B cell (primary cell): Measurements from ENCODE around the gene EXOC3L1. TPM values are rescaled to one million over a fixed set of nuclear protein-coding genes. Genes with fewer than 3 reads are reported as not detected.

Source experiments
- ATAC-seq: fragments of 200-7000 bp; cut with Tn5 transposase; one replicate; pipeline ENCODE4 v1.10.0; 2021; ENCODE audit warnings: low read depth, mild to moderate bottlenecking, moderate number of reproducible peaks, moderate library complexity
- CTCF ChIA-PET: fragments of 350-600 bp; sonication (Branson Sonifier 250); formaldehyde crosslinking; loops from one replicate; lab custom pipeline; 2021; ENCODE audit warnings: antibody characterized with exemption, inconsistent platforms; lab: Charles Lee
- POLR2A ChIA-PET: fragments of 350-600 bp; sonication (Branson Sonifier 250); formaldehyde crosslinking; loops from one replicate; lab custom pipeline; 2021; ENCODE audit warnings: antibody characterized with exemption; lab: Charles Lee
- DNase-seq: peaks from one replicate; pipeline ENCODE4 v3.0.0; 2013
- H2AFZ ChIP-seq: 2 replicates; pipeline ENCODE4 v1.6.1; 2012; ENCODE audit warnings: mild to moderate bottlenecking, low read depth, low read length; ENCODE audit not compliant: insufficient read depth, poor library complexity, severe bottlenecking
- H3K27ac ChIP-seq, 2 donors: 1 replicate in 1 of 2; 2 replicates in 1 of 2; pipeline ENCODE4 v1.5.1; 2012 to 2013; ENCODE audit warnings: low read length in 2 of 2, mild to moderate bottlenecking in 2 of 2, moderate library complexity in 1 of 2
- H3K27me3 ChIP-seq, 4 experiments: fragments of 200-600 bp in 1 of 4; sonication (generic) in 1 of 4; replicated peaks in 1 of 4; 1 replicate in 2 of 4; 2 replicates in 2 of 4; pipeline versions ENCODE4 v1.6.1 to v1.7.0; 2013 to 2016; ENCODE audit warnings: low read length in 3 of 4, mild to moderate bottlenecking in 2 of 4, mixed read lengths in 1 of 4, moderate library complexity in 1 of 4; ENCODE audit not compliant: insufficient read depth in 4 of 4, control insufficient read depth in 3 of 4; ENCODE audit errors: control extremely low read depth in 1 of 4
- H3K36me3 ChIP-seq, 2 experiments: replicated peaks in 1 of 2; 1 replicate in 1 of 2; 2 replicates in 1 of 2; pipeline versions ENCODE4 v1.6.1 to v1.7.1; 2013; ENCODE audit warnings: low read length in 1 of 2; ENCODE audit not compliant: insufficient read depth in 2 of 2, control insufficient read depth in 1 of 2; ENCODE audit errors: control extremely low read depth in 1 of 2, extremely low read depth in 1 of 2
- H3K4me1 ChIP-seq, 2 donors: fragments of 200-600 bp in 1 of 2; sonication (generic) in 1 of 2; 1 replicate in 1 of 2; 2 replicates in 1 of 2; pipeline versions ENCODE4 v1.5.1 to v1.6.1; 2013 to 2017; ENCODE audit warnings: low read length in 2 of 2; ENCODE audit not compliant: control insufficient read depth in 2 of 2, insufficient read depth in 2 of 2
- H3K4me2 ChIP-seq: replicated peaks from 2 replicates; pipeline ENCODE3; 2012; ENCODE audit warnings: mild to moderate bottlenecking, low read depth, low read length; ENCODE audit not compliant: poor library complexity, severe bottlenecking
- H3K4me3 ChIP-seq, 5 experiments: fragments of 200-600 bp in 1 of 5; sonication (generic) in 1 of 5; 1 replicate in 3 of 5; 2 replicates in 2 of 5; pipeline versions ENCODE4 v1.5.1 to v1.7.0; 2011 to 2016; ENCODE audit warnings: low read length in 4 of 5, mild to moderate bottlenecking in 4 of 5, low read depth in 2 of 5, control low read depth in 1 of 5, moderate library complexity in 1 of 5; ENCODE audit not compliant: insufficient read depth in 1 of 5; ENCODE audit errors: control extremely low read depth in 1 of 5, extremely low read depth in 1 of 5
- H3K79me2 ChIP-seq: fragments of 200-600 bp; sonication (generic); one replicate; pipeline ENCODE4 v1.6.0; 2016; ENCODE audit warnings: low read length; ENCODE audit not compliant: control insufficient read depth, insufficient read depth
- H3K9ac ChIP-seq: fragments of 200-600 bp; sonication (generic); 2 replicates; pipeline ENCODE4 v1.6.1; 2017; ENCODE audit warnings: mild to moderate bottlenecking, low read length, moderate library complexity
- H3K9me3 ChIP-seq, 3 donors: one replicate each; pipeline versions ENCODE4 v1.6.1 to v1.7.1; 2013; ENCODE audit warnings: low read length in 2 of 3; ENCODE audit not compliant: control insufficient read depth in 2 of 3, insufficient read depth in 1 of 3; ENCODE audit errors: control extremely low read depth in 1 of 3
- H4K20me1 ChIP-seq: 2 replicates; pipeline ENCODE4 v1.6.0; 2012; ENCODE audit warnings: mild to moderate bottlenecking, low read length; ENCODE audit not compliant: insufficient read depth, control insufficient read depth, poor library complexity, severe bottlenecking
- H3K27ac Mint-ChIP-seq: one replicate; pipeline ENCODE4 v1.8.0; 2021; ENCODE audit warnings: mixed read lengths
- H3K27me3 Mint-ChIP-seq: one replicate; pipeline ENCODE4 v1.8.0; 2021; ENCODE audit warnings: mixed read lengths
- H3K4me1 Mint-ChIP-seq: one replicate; pipeline ENCODE4 v1.8.0; 2021; ENCODE audit warnings: mixed read lengths
- H3K4me3 Mint-ChIP-seq: one replicate; pipeline ENCODE4 v1.8.0; 2021; ENCODE audit warnings: mixed read lengths
- H3K9me3 Mint-ChIP-seq: one replicate; pipeline ENCODE4 v1.8.0; 2022; ENCODE audit warnings: mixed read lengths; ENCODE audit not compliant: insufficient read depth
- CTCF ChIP-seq: fragments of 200-600 bp; IDR thresholded peaks from one replicate; pipeline ENCODE4 v1.8.0; 2022; ENCODE audit warnings: antibody characterized with exemption, mild to moderate bottlenecking
- EZH2 ChIP-seq: IDR thresholded peaks from 2 replicates; pipeline ENCODE4 v1.6.1; 2012; ENCODE audit warnings: borderline replicate concordance, low read depth, mild to moderate bottlenecking, moderate library complexity, low read length; ENCODE audit not compliant: insufficient read depth, poor library complexity, severe bottlenecking
- WGBS: methylation state at CpG from one replicate; pipeline ENCODE4 v1.1.5; 2013; ENCODE audit warnings: missing lambda C conversion rate; ENCODE audit not compliant: insufficient coverage; 5-methylcytosine and 5-hydroxymethylcytosine counted together
- intact Hi-C: fragments of 100-400 bp; cut with micrococcal nuclease; formaldehyde crosslinking; loops from one replicate; pipeline ENCODE4 v1.10.0; 2022
- polyA plus RNA-seq: library from polyadenylated mRNA; depleted of rRNA; stranded (reverse); fragments of >200 nt; gene quantifications from 2 replicates; pipeline ENCODE4 v1.2.3, GENCODE V29; 2012
- total RNA-seq, 2 donors: library from RNA; stranded (reverse); fragments of 120-200 nt in 1 of 2; gene quantifications; 1 replicate in 1 of 2; 2 replicates in 1 of 2; pipeline versions ENCODE4 v1.2.3 to v1.2.4, GENCODE V29; 2013 to 2022

The EXOC3L1 gene
- total and polyA plus RNA-seq, 2 donors (not counting 1 experiment from before 2014, with no cell fraction given) = not detected

GRCh38 chr16:67181346-67181745, 8.6 kb downstream of the EXOC3L1 start:
- 92% methylated on average over 2 of the region's 2 CpGs for WGBS
- ChIA-PET CTCF (interaction anchor here (0.5 to 2.9 kb wide), 3 partner anchors 12 to 158 kb away, joined by 3 to 11 read pairs (median 5); partner anchors contain the start of genes FBXL8, NOL3 and TRADD), POLR2A (interaction anchor here (0.5 to 0.7 kb wide), 3 partner anchors 10 to 618 kb away, joined by 7 to 11 read pairs (median 7); no protein-coding TSS in a partner anchor)
- Mint-ChIP-seq H3K27me3 (peaks cover 22% of the 10 kb centered on the region), H3K4me1 (peaks cover 22% of the 10 kb centered on the region), H3K9me3 (no peaks in the 10 kb centered on the region), H3K4me3 (no peak overlapping the region), H3K27ac (no peak overlapping the region)
- no peak for DNase-seq
- H3K4me3 ChIP-seq = no peak overlapping the region
- H3K9ac ChIP-seq = no peak overlapping the region
- H3K4me2 ChIP-seq = no peak overlapping the region
- H4K20me1 ChIP-seq = peaks cover 4% of the 10 kb centered on the region
- peaks cover 0 to 40% (median 13%) of the 10 kb centered on the region in 4 experiments for H3K27me3 ChIP-seq
- no peak overlapping the region for H3K27ac ChIP-seq
- no peak for ATAC-seq
- no peak overlapping the region for H2AFZ ChIP-seq
- intact Hi-C loops = no loop called here
- H3K4me1 ChIP-seq = peaks cover 31 to 32% of the 10 kb centered on the region in 2 donors
- TF ChIP-seq CTCF = no peak
- TF ChIP-seq EZH2 = no peak
- H3K9me3 ChIP-seq = peaks cover 0 to 3% (median 0%) of the 10 kb centered on the region in 3 donors
- no peaks in the 10 kb centered on the region for H3K79me2 ChIP-seq
- no peaks in the 10 kb centered on the region for H3K36me3 ChIP-seq

GRCh38 chr16:67180166-67180565, 9.8 kb downstream of the EXOC3L1 start:
- peaks cover 25% of the 10 kb centered on the region in 2 donors for H3K4me1 ChIP-seq
- no peak overlapping the region for H3K27ac ChIP-seq
- 91% methylated on average over 16 of the region's 16 CpGs for WGBS
- peaks cover 0 to 39% (median 15%) of the 10 kb centered on the region in 4 experiments for H3K27me3 ChIP-seq
- no peak overlapping the region for H3K4me3 Mint-ChIP-seq
- H4K20me1 ChIP-seq = peaks cover 4% of the 10 kb centered on the region
- peaks cover 0 to 3% (median 0%) of the 10 kb centered on the region in 3 donors for H3K9me3 ChIP-seq
- H2AFZ ChIP-seq = no peak overlapping the region
- intact Hi-C loops = no loop called here
- H3K36me3 ChIP-seq = no peaks in the 10 kb centered on the region
- H3K27me3 Mint-ChIP-seq = peaks cover 24% of the 10 kb centered on the region
- no peaks in the 10 kb centered on the region for H3K79me2 ChIP-seq
- TF ChIP-seq CTCF (no peak), EZH2 (no peak)
- H3K9me3 Mint-ChIP-seq = no peaks in the 10 kb centered on the region
- no peak overlapping the region for H3K27ac Mint-ChIP-seq
- no peak overlapping the region for H3K9ac ChIP-seq
- H3K4me2 ChIP-seq = no peak overlapping the region
- H3K4me3 ChIP-seq = no peak overlapping the region
- peaks cover 18% of the 10 kb centered on the region for H3K4me1 Mint-ChIP-seq
- ChIA-PET CTCF (no interaction called here), POLR2A (no interaction called here)
- DNase-seq (no peak), ATAC-seq (no peak)
